Measurements from ENCODE around the gene C14orf132.

DNA sequence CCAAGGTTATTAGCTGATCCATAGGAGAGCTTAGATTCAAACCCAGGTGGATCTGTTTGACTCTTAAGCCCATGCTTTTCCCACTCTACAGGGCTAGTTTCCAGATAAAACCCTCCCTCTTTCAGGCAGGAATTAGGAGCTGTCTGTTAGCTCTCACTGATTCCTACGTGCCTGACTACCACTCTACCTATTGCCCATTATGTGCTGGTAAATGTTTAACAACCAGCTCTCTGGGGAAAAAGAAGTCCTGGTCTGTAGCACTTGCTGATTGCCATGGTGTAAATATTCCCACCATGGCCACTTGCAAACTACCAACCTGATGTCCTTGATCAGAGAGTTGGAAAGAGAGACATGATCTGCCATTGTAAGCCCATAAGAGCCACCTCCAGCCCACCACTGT is 100.0 kb downstream of the C14orf132 start:
- TF ChIP-seq, protein P1, sequence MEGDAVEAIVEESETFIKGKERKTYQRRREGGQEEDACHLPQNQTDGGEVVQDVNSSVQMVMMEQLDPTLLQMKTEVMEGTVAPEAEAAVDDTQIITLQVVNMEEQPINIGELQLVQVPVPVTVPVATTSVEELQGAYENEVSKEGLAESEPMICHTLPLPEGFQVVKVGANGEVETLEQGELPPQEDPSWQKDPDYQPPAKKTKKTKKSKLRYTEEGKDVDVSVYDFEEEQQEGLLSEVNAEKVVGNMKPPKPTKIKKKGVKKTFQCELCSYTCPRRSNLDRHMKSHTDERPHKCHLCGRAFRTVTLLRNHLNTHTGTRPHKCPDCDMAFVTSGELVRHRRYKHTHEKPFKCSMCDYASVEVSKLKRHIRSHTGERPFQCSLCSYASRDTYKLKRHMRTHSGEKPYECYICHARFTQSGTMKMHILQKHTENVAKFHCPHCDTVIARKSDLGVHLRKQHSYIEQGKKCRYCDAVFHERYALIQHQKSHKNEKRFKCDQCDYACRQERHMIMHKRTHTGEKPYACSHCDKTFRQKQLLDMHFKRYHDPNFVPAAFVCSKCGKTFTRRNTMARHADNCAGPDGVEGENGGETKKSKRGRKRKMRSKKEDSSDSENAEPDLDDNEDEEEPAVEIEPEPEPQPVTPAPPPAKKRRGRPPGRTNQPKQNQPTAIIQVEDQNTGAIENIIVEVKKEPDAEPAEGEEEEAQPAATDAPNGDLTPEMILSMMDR (IDR thresholded peaks at IDR 0.05): no peak
- TF ChIP-seq POLR2A (IDR thresholded peaks at IDR 0.05) (no peak), POLR2AphosphoS5 (IDR thresholded peaks at IDR 0.05) (no peak), EP300 (IDR thresholded peaks at IDR 0.05) (no peak)
